SU-DHL-6 (cell line): ENCODE measurements around the gene MATK.

ENCODE experiments used
- H2AFZ ChIP-seq: fragments of 200-600 bp; sonication (generic); 2 replicates; pipeline ENCODE4 v1.6.1; 2014; ENCODE audit warnings: low read depth, mild to moderate bottlenecking, moderate library complexity, mixed read lengths, antibody characterized with exemption, low read length; ENCODE audit not compliant: severe bottlenecking
- H3F3A ChIP-seq: fragments of 200-600 bp; shearing (Covaris generic); 2 replicates; pipeline ENCODE4 v1.6.0; 2016; ENCODE audit warnings: antibody characterized with exemption, mild to moderate bottlenecking; ENCODE audit not compliant: insufficient read depth
- H3K27ac ChIP-seq: fragments of 200-600 bp; sonication (generic); 2 replicates; pipeline ENCODE4 v1.5.1; 2016; ENCODE audit warnings: low read depth, mild to moderate bottlenecking, low read length, moderate library complexity, mixed read lengths
- H3K27me3 ChIP-seq: fragments of 200-600 bp; sonication (generic), shearing (Covaris generic); 2 replicates; pipeline ENCODE4 v1.6.0; 2014; ENCODE audit warnings: mild to moderate bottlenecking, low read length
- H3K36me3 ChIP-seq: fragments of 200-600 bp; sonication (generic); 2 replicates; pipeline ENCODE4 v1.6.1; 2014; ENCODE audit warnings: mild to moderate bottlenecking, low read length, mixed read lengths
- H3K4me2 ChIP-seq: fragments of 300-600, 200-600 bp; shearing (Covaris generic), sonication (generic); 2 replicates; pipeline ENCODE4 v1.6.0; 2014; ENCODE audit warnings: low read length, low read depth, mild to moderate bottlenecking; ENCODE audit not compliant: poor library complexity, severe bottlenecking
- H3K4me3 ChIP-seq: fragments of 200-600 bp; sonication (generic); 2 replicates; pipeline ENCODE4 v1.5.1; 2014; ENCODE audit warnings: antibody characterized with exemption, low read length, mild to moderate bottlenecking, mixed read lengths; ENCODE audit not compliant: insufficient read depth, poor library complexity, severe bottlenecking
- H3K79me2 ChIP-seq: fragments of 200-600 bp; sonication (generic); 2 replicates; pipeline ENCODE4 v1.6.1; 2014; ENCODE audit warnings: mild to moderate bottlenecking, low read length, moderate library complexity; ENCODE audit not compliant: insufficient read depth
- H3K9ac ChIP-seq: fragments of 200-600 bp; sonication (generic); 2 replicates; pipeline ENCODE4 v1.7.0; 2014; ENCODE audit warnings: mild to moderate bottlenecking, low read length
- H3K9me2 ChIP-seq: fragments of 200-600 bp; sonication (generic); replicated peaks from 2 replicates; pipeline ENCODE4 v1.6.1; 2014; ENCODE audit warnings: low read length; ENCODE audit not compliant: insufficient read depth
- H3K9me3 ChIP-seq: fragments of 200-600 bp; sonication (generic); 2 replicates; pipeline ENCODE4 v1.6.1; 2014; ENCODE audit warnings: low read length, mixed read lengths; ENCODE audit not compliant: insufficient read depth
- H4K20me1 ChIP-seq: fragments of 200-600 bp; sonication (generic); 2 replicates; pipeline ENCODE4 v1.6.1; 2014; ENCODE audit warnings: low read depth, mild to moderate bottlenecking, antibody characterized with exemption, low read length, moderate library complexity, mixed read lengths
- EZH2phosphoT487 ChIP-seq: fragments of 200-600 bp; sonication (generic), shearing (Covaris generic); conservative IDR thresholded peaks from 2 replicates; pipeline ENCODE4 v1.6.1; 2018; ENCODE audit warnings: mild to moderate bottlenecking, antibody characterized with exemption, low read length, moderate library complexity, mixed read lengths
- TF ChIP-seq, protein P1 (sequence below): fragments of 200-600 bp; sonication (generic); IDR thresholded peaks from one replicate; pipeline ENCODE4 v1.5.1; 2017; ENCODE audit warnings: antibody characterized with exemption, mild to moderate bottlenecking, low read length, moderate library complexity; ENCODE audit not compliant: insufficient read depth, poor library complexity, severe bottlenecking

MATK gene

DNA sequence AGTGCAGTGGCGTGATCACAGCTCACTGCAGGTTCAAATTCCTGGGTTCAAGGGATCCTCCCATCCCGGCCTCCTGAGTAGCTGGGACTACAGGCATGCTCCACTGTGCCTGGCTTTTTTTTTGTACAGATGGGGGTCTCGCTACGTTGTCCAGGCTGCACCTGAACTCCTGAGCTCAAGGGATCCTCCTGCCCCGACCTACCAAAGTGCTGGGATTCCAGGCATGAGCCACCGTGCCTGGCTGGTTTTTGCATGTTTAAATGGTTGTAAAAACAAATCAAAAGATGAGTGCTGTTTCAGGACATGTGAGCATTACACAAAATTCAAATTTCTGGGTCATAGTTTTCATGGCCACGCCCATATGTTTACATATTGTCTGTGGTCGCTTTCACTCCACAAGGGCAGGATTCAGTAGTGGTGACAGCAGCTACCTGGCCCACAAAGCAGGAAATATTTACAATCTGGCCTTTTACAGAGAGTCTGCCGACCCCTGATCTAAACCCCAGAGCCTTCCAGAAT lies 5.3 kb downstream of the MATK start:
- no peaks in the 10 kb centered on the region for H3K36me3 ChIP-seq
- H3K4me2 ChIP-seq: no peak overlapping the region
- no peaks in the 10 kb centered on the region for H3K9me2 ChIP-seq
- H3K4me3 ChIP-seq: no peak overlapping the region
- H3K9me3 ChIP-seq: peaks cover 11% of the 10 kb centered on the region; the same call in 1 of the 2 replicates
- H3K27ac ChIP-seq: no peak overlapping the region
- no peak overlapping the region for H2AFZ ChIP-seq
- H3K9ac ChIP-seq: no peak overlapping the region
- no peaks in the 10 kb centered on the region for H3K79me2 ChIP-seq
- no peaks in the 10 kb centered on the region for H3F3A ChIP-seq
- no peaks in the 10 kb centered on the region for H4K20me1 ChIP-seq
- no peaks in the 10 kb centered on the region for H3K27me3 ChIP-seq
- TF ChIP-seq, protein P1, sequence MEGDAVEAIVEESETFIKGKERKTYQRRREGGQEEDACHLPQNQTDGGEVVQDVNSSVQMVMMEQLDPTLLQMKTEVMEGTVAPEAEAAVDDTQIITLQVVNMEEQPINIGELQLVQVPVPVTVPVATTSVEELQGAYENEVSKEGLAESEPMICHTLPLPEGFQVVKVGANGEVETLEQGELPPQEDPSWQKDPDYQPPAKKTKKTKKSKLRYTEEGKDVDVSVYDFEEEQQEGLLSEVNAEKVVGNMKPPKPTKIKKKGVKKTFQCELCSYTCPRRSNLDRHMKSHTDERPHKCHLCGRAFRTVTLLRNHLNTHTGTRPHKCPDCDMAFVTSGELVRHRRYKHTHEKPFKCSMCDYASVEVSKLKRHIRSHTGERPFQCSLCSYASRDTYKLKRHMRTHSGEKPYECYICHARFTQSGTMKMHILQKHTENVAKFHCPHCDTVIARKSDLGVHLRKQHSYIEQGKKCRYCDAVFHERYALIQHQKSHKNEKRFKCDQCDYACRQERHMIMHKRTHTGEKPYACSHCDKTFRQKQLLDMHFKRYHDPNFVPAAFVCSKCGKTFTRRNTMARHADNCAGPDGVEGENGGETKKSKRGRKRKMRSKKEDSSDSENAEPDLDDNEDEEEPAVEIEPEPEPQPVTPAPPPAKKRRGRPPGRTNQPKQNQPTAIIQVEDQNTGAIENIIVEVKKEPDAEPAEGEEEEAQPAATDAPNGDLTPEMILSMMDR: no peak
- TF ChIP-seq EZH2phosphoT487: no peak

DNA sequence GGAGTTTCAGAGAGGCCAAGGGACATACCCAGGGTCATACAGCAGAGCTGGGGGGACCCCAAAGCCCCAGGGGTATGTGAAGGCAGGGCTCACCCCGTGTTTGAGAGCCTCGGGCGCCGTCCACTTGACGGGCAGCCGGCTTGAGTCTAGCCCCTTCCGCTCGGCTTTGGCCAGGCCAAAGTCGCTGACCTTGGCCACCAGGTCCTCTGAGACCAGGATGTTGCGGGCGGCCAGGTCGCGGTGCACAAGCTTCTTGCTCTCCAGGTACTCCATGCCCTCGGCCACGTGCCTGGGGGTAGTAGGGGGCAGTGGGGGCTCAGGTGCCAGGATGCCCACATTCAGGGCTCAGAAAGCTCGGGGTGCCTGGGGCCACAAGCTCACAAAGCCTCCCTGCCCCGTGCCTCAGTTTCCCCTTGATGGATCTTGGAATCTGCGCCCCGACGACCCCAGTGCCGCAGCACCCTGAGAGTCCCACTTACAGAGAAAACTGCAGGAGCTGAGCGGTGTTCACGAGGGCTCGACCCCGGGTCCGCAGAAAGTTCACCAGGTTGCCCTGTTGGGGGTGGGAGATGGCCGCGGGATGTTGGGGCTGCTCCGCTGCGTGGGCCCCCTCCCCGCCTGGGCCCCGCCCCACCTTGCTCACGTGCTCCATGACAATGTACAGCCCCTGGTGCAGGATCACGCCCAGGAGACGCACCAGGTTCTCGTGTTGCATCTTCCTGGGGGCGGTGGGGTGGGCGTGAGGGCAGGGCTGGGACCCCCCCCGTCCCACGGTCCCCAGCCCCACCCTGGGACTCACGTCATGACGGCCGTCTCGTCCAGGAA lies 7.1 kb downstream of the MATK start:
- Histone ChIP-seq H3K36me3 (no peaks in the 10 kb centered on the region), H4K20me1 (no peaks in the 10 kb centered on the region), H3K27me3 (no peaks in the 10 kb centered on the region), H3K27ac (no peak overlapping the region), H3K9me3 (peaks cover 11% of the 10 kb centered on the region; the same call in 1 of the 2 replicates), H3K9me2 (no peaks in the 10 kb centered on the region), H3K4me3 (no peak overlapping the region), H3F3A (no peaks in the 10 kb centered on the region), H2AFZ (no peak overlapping the region), H3K9ac (no peak overlapping the region), H3K79me2 (no peaks in the 10 kb centered on the region), H3K4me2 (no peak overlapping the region)
- TF ChIP-seq, protein P1: no peak
- no peak for TF ChIP-seq EZH2phosphoT487

DNA sequence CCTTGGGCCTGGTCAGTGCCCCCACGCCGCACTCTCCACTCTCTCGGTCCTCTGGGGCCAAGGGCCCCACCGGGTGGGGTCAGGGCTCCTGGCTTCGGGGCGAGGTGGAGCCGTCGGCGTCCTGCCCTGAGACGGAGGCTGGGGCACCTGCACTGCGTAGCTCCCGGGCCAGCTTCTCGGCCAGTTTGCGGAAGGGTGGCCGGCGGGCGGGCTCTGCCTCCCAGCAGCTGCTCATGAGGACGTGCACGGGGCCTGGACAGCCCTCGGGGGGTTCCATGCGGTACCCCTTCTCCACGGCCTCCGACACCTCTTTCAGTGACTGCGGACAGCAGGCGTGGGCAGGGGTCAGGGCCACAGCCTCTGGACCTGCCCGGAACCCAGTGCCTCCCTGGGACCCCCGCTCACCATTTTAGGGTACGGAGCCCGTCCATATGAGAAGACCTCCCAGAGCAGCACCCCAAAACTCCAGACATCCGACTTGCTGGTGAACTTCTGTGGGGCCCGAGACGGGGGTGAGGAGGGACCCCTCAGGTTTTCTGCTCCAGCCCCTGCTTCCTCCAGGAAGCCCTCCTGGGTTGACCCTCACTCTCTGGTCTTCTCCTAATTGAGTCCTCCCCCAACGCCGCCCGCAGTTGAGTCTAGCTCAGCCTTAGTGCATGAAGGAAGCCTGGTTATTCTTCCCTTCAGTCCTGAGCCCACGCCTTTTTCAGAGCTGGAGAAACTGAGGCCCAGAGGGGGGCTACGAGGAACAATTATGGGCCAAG lies 7.9 kb downstream of the MATK start:
- H4K20me1 ChIP-seq: no peaks in the 10 kb centered on the region
- no peak overlapping the region for H3K9ac ChIP-seq
- H3K27me3 ChIP-seq: no peaks in the 10 kb centered on the region
- H3K9me2 ChIP-seq: no peaks in the 10 kb centered on the region
- H3K27ac ChIP-seq: no peak overlapping the region
- H3K4me3 ChIP-seq: no peak overlapping the region
- H3K79me2 ChIP-seq: no peaks in the 10 kb centered on the region
- no peak overlapping the region for H2AFZ ChIP-seq
- H3K36me3 ChIP-seq: no peaks in the 10 kb centered on the region
- no peaks in the 10 kb centered on the region for H3F3A ChIP-seq
- no peak overlapping the region for H3K4me2 ChIP-seq
- peaks cover 11% of the 10 kb centered on the region; the same call in 1 of the 2 replicates for H3K9me3 ChIP-seq
- TF ChIP-seq EZH2phosphoT487: no peak
- TF ChIP-seq, protein P1: no peak
